ENCODE results near the gene CEACAM7.

Gene CEACAM7

GRCh38 chr19:41702171-41702651 lies 14.1 kb upstream of the CEACAM7 start:
- Histone ChIP-seq H3K4me1 (ENCODE audit: insufficient read depth, low read length) (no peaks in the 10 kb centered on the region), H3K27me3 (ENCODE audit: insufficient read depth, low read length, poor library complexity) (peaks cover 4% of the 10 kb centered on the region), H3K9ac (ENCODE audit: low read depth, low read length) (no peak overlapping the region), H3K4me3 (ENCODE audit: low read depth in 1 of 2, low read length in 2 of 2) (no peak overlapping the region), H3K79me2 (ENCODE audit: insufficient read depth, low read length) (no peaks in the 10 kb centered on the region), H3K36me3 (ENCODE audit: insufficient read depth, low read length) (no peaks in the 10 kb centered on the region), H2AFZ (ENCODE audit: low read depth, low read length) (no peak overlapping the region), H3K9me3 (ENCODE audit: insufficient read depth, low read length, severe bottlenecking) (no peaks in the 10 kb centered on the region), H3K4me2 (ENCODE audit: insufficient read depth, low read length) (no peak overlapping the region), H4K20me1 (ENCODE audit: insufficient read depth, low read length) (peaks cover 10% of the 10 kb centered on the region), H3K27ac (ENCODE audit: low read length) (no peak overlapping the region)
- no peak for ATAC-seq (ENCODE audit: insufficient read depth, low read depth)
- TF ChIP-seq, protein P1, sequence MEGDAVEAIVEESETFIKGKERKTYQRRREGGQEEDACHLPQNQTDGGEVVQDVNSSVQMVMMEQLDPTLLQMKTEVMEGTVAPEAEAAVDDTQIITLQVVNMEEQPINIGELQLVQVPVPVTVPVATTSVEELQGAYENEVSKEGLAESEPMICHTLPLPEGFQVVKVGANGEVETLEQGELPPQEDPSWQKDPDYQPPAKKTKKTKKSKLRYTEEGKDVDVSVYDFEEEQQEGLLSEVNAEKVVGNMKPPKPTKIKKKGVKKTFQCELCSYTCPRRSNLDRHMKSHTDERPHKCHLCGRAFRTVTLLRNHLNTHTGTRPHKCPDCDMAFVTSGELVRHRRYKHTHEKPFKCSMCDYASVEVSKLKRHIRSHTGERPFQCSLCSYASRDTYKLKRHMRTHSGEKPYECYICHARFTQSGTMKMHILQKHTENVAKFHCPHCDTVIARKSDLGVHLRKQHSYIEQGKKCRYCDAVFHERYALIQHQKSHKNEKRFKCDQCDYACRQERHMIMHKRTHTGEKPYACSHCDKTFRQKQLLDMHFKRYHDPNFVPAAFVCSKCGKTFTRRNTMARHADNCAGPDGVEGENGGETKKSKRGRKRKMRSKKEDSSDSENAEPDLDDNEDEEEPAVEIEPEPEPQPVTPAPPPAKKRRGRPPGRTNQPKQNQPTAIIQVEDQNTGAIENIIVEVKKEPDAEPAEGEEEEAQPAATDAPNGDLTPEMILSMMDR (IDR thresholded peaks at IDR 0.05; ENCODE audit: borderline replicate concordance, extremely low read depth, low read length, poor library complexity, severe bottlenecking) = no peak
- no peak for TF ChIP-seq EZH2 (IDR thresholded peaks at IDR 0.05; ENCODE audit: borderline replicate concordance, low read depth, low read length, severe bottlenecking)
- no peak for DNase-seq

DNA sequence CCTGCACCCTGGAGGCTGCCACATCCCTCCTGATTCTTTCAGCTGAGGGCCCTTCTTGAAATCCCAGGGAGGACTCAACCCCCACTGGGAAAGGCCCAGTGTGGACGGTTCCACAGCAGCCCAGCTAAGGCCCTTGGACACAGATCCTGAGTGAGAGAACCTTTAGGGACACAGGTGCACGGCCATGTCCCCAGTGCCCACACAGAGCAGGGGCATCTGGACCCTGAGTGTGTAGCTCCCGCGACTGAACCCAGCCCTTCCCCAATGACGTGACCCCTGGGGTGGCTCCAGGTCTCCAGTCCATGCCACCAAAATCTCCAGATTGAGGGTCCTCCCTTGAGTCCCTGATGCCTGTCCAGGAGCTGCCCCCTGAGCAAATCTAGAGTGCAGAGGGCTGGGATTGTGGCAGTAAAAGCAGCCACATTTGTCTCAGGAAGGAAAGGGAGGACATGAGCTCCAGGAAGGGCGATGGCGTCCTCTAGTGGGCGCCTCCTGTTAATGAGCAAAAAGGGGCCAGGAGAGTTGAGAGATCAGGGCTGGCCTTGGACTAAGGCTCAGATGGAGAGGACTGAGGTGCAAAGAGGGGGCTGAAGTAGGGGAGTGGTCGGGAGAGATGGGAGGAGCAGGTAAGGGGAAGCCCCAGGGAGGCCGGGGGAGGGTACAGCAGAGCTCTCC lies 13.5 kb upstream of the CEACAM7 start:
- Histone ChIP-seq H3K9me3 (ENCODE audit: insufficient read depth, low read length, severe bottlenecking) (no peaks in the 10 kb centered on the region), H4K20me1 (ENCODE audit: insufficient read depth, low read length) (peaks cover 12% of the 10 kb centered on the region), H3K27me3 (ENCODE audit: insufficient read depth, low read length, poor library complexity) (peaks cover 4% of the 10 kb centered on the region), H3K9ac (ENCODE audit: low read depth, low read length) (no peak overlapping the region), H3K4me1 (ENCODE audit: insufficient read depth, low read length) (no peaks in the 10 kb centered on the region), H3K36me3 (ENCODE audit: insufficient read depth, low read length) (no peaks in the 10 kb centered on the region), H3K4me3 (ENCODE audit: low read depth in 1 of 2, low read length in 2 of 2) (no peak overlapping the region), H2AFZ (ENCODE audit: low read depth, low read length) (no peak overlapping the region), H3K27ac (ENCODE audit: low read length) (no peak overlapping the region), H3K79me2 (ENCODE audit: insufficient read depth, low read length) (no peaks in the 10 kb centered on the region), H3K4me2 (ENCODE audit: insufficient read depth, low read length) (no peak overlapping the region)
- DNase-seq (no peak), ATAC-seq (ENCODE audit: insufficient read depth, low read depth) (no peak)
- TF ChIP-seq, protein P1 (IDR thresholded peaks at IDR 0.05; ENCODE audit: borderline replicate concordance, extremely low read depth, low read length, poor library complexity, severe bottlenecking) = peak; percentile 46
- TF ChIP-seq EZH2 (IDR thresholded peaks at IDR 0.05; ENCODE audit: borderline replicate concordance, low read depth, low read length, severe bottlenecking) = no peak

DNA sequence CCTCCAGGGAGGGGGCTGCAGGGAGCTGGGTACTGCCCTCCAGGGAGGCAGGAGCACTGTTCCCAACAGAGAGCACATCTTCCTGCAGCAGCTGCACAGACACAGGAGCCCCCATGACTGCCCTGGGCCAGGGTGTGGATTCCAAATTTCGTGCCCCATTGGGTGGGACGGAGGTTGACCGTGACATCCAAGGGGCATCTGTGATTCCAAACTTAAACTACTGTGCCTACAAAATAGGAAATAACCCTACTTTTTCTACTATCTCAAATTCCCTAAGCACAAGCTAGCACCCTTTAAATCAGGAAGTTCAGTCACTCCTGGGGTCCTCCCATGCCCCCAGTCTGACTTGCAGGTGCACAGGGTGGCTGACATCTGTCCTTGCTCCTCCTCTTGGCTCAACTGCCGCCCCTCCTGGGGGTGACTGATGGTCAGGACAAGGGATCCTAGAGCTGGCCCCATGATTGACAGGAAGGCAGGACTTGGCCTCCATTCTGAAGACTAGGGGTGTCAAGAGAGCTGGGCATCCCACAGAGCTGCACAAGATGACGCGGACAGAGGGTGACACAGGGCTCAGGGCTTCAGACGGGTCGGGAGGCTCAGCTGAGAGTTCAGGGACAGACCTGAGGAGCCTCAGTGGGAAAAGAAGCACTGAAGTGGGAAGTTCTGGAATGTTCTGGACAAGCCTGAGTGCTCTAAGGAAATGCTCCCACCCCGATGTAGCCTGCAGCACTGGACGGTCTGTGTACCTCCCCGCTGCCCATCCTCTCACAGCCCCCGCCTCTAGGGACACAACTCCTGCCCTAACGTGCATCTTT lies 12.5 kb upstream of the CEACAM7 start:
- TF ChIP-seq EZH2 (IDR thresholded peaks at IDR 0.05; ENCODE audit: borderline replicate concordance, low read depth, low read length, severe bottlenecking) = no peak
- TF ChIP-seq, protein P1 (IDR thresholded peaks at IDR 0.05; ENCODE audit: borderline replicate concordance, extremely low read depth, low read length, poor library complexity, severe bottlenecking) = no peak
- no peaks in the 10 kb centered on the region for H3K36me3 ChIP-seq (ENCODE audit: insufficient read depth, low read length)
- H3K27me3 ChIP-seq (ENCODE audit: insufficient read depth, low read length, poor library complexity) = peaks cover 4% of the 10 kb centered on the region
- H4K20me1 ChIP-seq (ENCODE audit: insufficient read depth, low read length) = peaks cover 14% of the 10 kb centered on the region
- H3K9me3 ChIP-seq (ENCODE audit: insufficient read depth, low read length, severe bottlenecking) = no peaks in the 10 kb centered on the region
- H2AFZ ChIP-seq (ENCODE audit: low read depth, low read length) = no peak overlapping the region
- H3K4me1 ChIP-seq (ENCODE audit: insufficient read depth, low read length) = no peaks in the 10 kb centered on the region
- no peaks in the 10 kb centered on the region for H3K79me2 ChIP-seq (ENCODE audit: insufficient read depth, low read length)
- H3K4me2 ChIP-seq (ENCODE audit: insufficient read depth, low read length) = no peak overlapping the region
- H3K4me3 ChIP-seq (ENCODE audit: low read depth in 1 of 2, low read length in 2 of 2) = no peak overlapping the region
- no peak for ATAC-seq (ENCODE audit: insufficient read depth, low read depth)
- no peak for DNase-seq
- no peak overlapping the region for H3K9ac ChIP-seq (ENCODE audit: low read depth, low read length)
- no peak overlapping the region for H3K27ac ChIP-seq (ENCODE audit: low read length)

Data from DND-41 (cell line).